D721Med (cell line): Measurements from ENCODE around the gene HOXA11.

Experiments used
- DNase-seq: peaks from one replicate; pipeline ENCODE4 v3.0.0; 2011; ENCODE audit warnings: low spot score; ENCODE audit not compliant: insufficient read length
- FAIRE-seq: peaks from 2 replicates; lab custom pipeline; 2011; peaks lifted over from hg19 to GRCh38; lab: Jason Lieb, UNC
- TF ChIP-seq, protein P1 (sequence below): IDR thresholded peaks from 2 replicates; pipeline ENCODE4 v1.5.1; 2012; ENCODE audit warnings: mild to moderate bottlenecking, control low read depth; ENCODE audit not compliant: insufficient read depth; ENCODE audit errors: missing control alignments

Gene HOXA11

DNA sequence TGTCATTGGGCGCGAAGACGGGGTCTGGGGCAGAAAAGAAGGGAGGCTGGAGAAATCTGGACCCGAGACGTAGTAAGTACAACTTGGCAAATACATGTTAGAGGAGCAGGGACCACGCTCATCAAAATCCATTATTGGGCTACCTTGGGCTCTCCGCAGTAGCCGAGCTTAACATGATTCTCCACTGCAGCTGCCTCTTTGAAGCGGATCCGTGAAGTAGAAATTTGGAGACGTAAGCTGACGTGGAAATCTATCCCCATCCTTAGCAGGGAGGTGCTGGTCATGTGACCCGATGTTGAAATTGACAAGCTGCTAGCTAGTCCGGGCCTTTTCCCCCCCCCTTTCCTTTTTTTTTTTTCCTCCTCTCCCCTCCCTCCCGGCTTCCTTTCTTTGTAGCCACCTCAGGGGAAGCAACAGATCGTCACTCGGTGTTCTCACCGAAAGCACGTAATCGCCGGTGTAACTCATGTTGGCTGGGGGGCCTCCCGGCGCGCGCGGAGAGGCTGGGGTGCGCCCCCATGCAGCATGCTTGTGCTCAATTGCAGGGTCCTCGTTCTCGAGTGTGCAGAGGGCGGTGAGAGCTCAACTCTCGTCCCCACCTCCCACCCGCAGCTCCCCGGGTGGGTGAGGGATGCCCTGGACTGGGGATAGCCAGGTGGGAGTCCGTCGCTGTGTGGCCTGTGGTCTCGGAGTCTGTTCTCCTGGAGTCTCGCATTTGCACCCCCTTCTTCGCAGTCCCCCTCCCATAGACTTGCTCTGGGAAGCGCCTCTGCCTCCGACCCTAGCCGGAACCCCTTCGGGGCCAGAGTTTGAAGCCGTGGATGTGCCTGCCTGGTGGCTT lies at the start of gene HOXA11:
HOXA11 (minus strand) TSS at position 220 of the 841 bp plus-strand sequence; CDS start at position 132, 88 bp downstream.
- TF ChIP-seq, protein P1, sequence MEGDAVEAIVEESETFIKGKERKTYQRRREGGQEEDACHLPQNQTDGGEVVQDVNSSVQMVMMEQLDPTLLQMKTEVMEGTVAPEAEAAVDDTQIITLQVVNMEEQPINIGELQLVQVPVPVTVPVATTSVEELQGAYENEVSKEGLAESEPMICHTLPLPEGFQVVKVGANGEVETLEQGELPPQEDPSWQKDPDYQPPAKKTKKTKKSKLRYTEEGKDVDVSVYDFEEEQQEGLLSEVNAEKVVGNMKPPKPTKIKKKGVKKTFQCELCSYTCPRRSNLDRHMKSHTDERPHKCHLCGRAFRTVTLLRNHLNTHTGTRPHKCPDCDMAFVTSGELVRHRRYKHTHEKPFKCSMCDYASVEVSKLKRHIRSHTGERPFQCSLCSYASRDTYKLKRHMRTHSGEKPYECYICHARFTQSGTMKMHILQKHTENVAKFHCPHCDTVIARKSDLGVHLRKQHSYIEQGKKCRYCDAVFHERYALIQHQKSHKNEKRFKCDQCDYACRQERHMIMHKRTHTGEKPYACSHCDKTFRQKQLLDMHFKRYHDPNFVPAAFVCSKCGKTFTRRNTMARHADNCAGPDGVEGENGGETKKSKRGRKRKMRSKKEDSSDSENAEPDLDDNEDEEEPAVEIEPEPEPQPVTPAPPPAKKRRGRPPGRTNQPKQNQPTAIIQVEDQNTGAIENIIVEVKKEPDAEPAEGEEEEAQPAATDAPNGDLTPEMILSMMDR = no peak
- DNase-seq (no peak), FAIRE-seq (no peak)

DNA sequence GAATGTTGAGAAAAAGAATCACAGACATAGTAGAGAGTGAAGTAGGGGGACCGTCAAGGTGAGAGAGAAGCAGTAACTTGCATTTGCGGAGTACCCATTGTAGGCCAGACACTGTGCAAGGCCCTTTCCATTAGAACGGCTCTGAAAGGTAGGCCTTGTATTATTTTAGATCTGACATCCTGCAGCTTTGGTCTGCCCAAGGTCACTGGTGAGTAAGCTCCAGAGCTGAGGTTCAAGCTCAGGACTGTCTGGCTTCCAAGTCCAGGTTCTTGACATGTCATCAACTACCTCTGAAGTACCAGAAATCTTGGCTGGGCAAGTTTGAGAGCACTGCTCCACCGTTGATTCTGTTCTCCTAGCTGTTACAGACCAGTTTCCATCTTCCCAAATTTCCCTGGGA lies 44.4 kb upstream of the HOXA11 start:
- TF ChIP-seq, protein P1 = no peak
- FAIRE-seq (no peak), DNase-seq (no peak)

DNA sequence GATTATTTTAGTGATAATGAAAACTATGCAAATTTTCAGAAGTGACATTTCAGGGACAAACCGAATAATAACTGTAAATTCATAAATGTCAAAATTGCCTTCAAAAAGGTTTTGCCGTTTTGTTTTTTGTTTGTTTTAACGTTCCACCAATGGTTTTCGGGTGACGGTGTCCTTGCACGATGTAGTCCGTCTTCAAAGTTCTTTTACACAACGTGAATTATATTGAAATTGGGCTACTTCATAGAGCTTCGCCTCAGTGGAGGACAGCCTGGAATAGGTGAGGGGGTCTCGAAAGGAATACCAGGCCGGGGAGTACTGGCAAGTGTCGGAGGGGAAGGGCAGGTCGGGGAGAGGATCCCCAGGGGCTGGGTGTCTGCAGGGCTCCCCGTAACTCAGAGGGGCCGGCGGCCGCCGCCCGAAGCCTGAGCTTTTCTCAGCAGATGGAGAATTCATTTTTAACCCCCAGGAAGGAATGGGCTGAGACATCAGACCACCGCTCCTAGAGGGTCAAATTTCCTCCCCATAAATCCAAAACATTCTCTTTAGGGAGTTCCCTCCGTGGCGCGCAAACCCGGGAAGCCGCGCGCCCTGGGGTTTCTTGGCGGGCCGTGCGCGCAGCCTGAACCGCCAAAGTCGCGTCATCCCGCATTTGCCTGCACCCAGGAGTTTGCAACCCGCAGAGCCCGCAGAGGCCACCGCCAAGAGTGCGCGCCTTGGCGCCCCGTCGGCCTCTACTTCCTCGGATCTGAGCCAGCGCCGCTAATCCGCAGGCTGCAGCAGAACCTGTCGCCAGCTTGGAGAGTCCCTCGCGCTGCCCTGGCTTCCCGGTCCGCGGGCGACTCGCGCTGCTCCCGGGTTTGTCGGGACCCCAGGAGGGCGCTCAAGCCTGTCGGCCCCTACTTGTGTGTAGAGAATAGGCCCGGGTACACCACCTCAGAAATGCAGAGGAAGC lies 40.2 kb upstream of the HOXA11 start:
- TF ChIP-seq, protein P1 = no peak
- FAIRE-seq (no peak), DNase-seq (peak; percentile 67)

DNA sequence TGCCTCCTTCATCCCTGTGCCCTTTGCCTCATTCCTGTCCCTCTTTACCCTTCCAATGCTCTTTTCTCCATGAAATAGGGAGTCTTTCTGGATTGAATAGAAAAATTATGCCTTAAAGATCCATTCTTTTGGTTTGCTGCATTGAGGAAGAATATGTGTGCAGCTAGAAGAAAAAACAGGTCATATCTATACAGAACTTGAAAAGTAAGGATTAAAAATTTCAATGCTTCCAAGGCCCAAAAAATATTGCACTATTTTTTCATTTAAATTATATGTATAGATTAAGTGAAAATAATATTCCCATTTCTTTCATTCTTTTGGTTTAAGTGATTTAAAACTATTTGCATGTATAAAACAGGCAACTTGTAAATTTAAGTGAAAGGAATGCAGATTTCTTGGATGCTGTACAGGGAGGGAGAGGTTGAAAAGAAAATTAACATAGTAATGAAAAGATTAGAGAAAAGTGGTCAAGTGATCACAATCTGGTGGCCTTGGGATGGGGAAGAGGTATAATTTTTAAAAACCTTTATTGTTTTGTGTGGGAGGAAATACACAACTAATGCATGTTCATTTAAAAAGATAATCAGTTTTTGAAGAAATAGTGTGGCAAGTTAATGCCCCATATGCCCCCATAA lies 39.0 kb upstream of the HOXA11 start:
- DNase-seq (no peak), FAIRE-seq (no peak)
- TF ChIP-seq, protein P1 = no peak

DNA sequence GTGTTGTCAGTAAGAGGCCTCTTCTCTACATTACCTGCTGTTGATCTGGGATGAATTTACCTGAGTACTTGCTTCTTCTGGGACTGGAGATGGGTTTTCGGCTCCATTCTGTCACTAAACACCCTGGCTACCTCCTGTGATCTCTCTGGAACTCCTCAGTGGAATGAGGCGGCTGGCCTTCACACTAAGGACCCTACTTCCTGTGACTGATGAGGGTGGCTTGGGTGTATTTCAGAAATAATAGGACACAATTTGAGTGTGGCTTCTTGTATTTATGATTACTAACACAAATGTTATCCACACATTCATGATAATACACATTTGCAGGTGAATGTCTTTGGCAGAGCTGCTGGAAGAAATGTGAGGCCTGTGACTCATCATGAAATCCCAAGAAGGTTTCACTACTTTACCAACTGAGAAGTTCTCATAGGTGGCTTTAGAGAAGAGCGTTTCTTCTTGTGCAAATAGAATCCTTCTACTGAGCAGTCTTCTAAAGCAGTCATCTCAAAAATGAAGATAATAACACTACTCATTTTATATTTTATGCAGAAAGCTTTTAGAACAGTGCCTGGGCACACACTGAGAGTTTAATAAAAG lies 36.3 kb upstream of the HOXA11 start:
- no peak for FAIRE-seq
- TF ChIP-seq, protein P1 = no peak
- DNase-seq = no peak

DNA sequence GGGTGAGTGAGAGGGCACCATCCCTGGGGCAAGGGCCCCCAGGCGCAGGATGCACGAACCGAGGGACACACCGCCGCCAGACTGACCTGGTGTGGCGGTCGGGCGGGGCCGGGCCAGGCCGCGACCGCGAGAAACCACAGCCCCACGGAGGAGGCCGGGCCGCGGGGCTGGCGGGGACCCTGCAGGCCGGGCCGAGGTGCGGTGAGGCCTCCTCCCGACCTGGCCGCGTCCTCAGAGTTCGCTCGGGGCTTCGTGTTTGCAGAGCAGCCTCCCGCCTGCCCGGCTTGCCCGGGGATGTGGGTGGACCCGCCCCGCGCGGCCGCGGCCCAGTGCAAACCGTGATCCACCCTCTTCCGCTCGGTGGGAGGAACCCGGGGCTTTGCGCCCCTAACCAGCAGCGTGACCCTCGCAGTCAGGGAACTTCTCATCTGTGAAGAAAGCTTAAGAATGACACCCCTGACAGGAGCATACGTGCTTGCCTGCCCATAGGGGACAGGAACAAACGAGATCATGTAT lies 35.5 kb upstream of the HOXA11 start:
- no peak for FAIRE-seq
- TF ChIP-seq, protein P1 = no peak
- no peak for DNase-seq
